ENCODE data around the gene PIPOX. TPM values are rescaled to one million over a fixed set of nuclear protein-coding genes. Genes with fewer than 3 reads are reported as not detected.
A peak's percentile ranks its signal among the peaks of the same experiment; 100 is the strongest.

Gene PIPOX
- total and polyA plus RNA-seq, 2 of the 8 experiments (the other 6 are each of a cell fraction or from before 2014, with no cell fraction given) = 57.2 to 99.6 TPM

- 0 out of 7 replicates have a peak, but pooled peaks cover 0 to 2% (median 0%) of the 10 kb centered on the region in 4 experiments for H3K27me3 ChIP-seq (replicated peaks in 1 of 4; ENCODE audit: control insufficient read depth in 3 of 4, extremely low read depth in 1 of 4, insufficient read depth in 3 of 4, low read length in 3 of 4)
- H3K79me1 ChIP-seq (ENCODE audit: low read depth, low read length) = no peaks in the 10 kb centered on the region
- no peaks in the 10 kb centered on the region for H4K20me1 ChIP-seq (replicated peaks in 1 of 2; ENCODE audit: control insufficient read depth in 1 of 2, insufficient read depth in 2 of 2, low read length in 2 of 2)
- no peak overlapping the region for H4K8ac ChIP-seq (ENCODE audit: extremely low read depth, insufficient read depth, low read length)
- no peak overlapping the region for H2BK20ac ChIP-seq (ENCODE audit: low read length)
- no peak overlapping the region for H2BK120ac ChIP-seq (replicated peaks; ENCODE audit: low read depth, low read length)
- no peak overlapping the region for H3K18ac ChIP-seq (ENCODE audit: extremely low read depth, low read length)
- DNase-seq (ENCODE audit: low read depth in 1 of 2, low spot score in 2 of 2) (no peak), FAIRE-seq (no peak)
- no peak overlapping the region for H3K4ac ChIP-seq (replicated peaks; ENCODE audit: insufficient read length, low read depth, low read length)
- peaks cover 5 to 24% (median 14%) of the 10 kb centered on the region in 4 experiments for H3K4me1 ChIP-seq (replicated peaks in 1 of 4; ENCODE audit: control insufficient read depth in 3 of 4, insufficient read depth in 4 of 4, low read length in 3 of 4)
- H4K5ac ChIP-seq (ENCODE audit: insufficient read length, low read depth, low read length) = no peak overlapping the region
- H3K23me2 ChIP-seq (ENCODE audit: low read depth, low read length) = no peaks in the 10 kb centered on the region
- H2BK5ac ChIP-seq (ENCODE audit: low read depth, low read length) = no peak overlapping the region
- H2BK15ac ChIP-seq (ENCODE audit: low read length) = no peak overlapping the region
- no peaks in the 10 kb centered on the region for H3K9me3 ChIP-seq (ENCODE audit: insufficient read depth in 2 of 2, low read depth in 1 of 2, low read length in 1 of 2)
- no peak overlapping the region for H3K23ac ChIP-seq (ENCODE audit: insufficient read length)
- peak overlapping the region; percentile 87; the same call in 1 of the 2 replicates for H2AK5ac ChIP-seq (ENCODE audit: low read depth, low read length)
- no peak overlapping the region for H3K56ac ChIP-seq (replicated peaks; ENCODE audit: insufficient read length, low read depth, low read length)
- CTCF ChIA-PET (ENCODE audit: partially characterized antibody) = interaction anchor here (0.9 to 2.0 kb wide), 8 partner anchors 9 to 104 kb away, joined by 3 to 7 read pairs (median 4); no protein-coding TSS in a partner anchor
- H3K36me3 ChIP-seq (ENCODE audit: control insufficient read depth in 2 of 4, insufficient read depth in 4 of 4, low read length in 3 of 4) = no peaks in the 10 kb centered on the region
- H3K27ac ChIP-seq (ENCODE audit: low read depth, low read length) = no peak overlapping the region
- 89% methylated on average over 19 of the region's 19 CpGs; no CpG with 5 or more reads in 1 of the 2 experiments for WGBS, 2 experiments (ENCODE audit: extremely low coverage in 1 of 2, insufficient coverage in 1 of 2, insufficient read length in 1 of 2, insufficient replicate concordance in 2 of 2, low coverage in 1 of 2, low lambda C conversion rate in 2 of 2, missing lambda C conversion rate in 1 of 2)
- no peak overlapping the region for H3K4me3 ChIP-seq (ENCODE audit: extremely low read depth in 1 of 4, insufficient read depth in 2 of 4, low read depth in 3 of 4, low read length in 4 of 4)
- no peak overlapping the region for H3K4me2 ChIP-seq (ENCODE audit: insufficient read depth in 1 of 2, low read depth in 2 of 2, low read length in 2 of 2)
- no peaks in the 10 kb centered on the region for H3K79me2 ChIP-seq (ENCODE audit: control insufficient read depth in 1 of 2, insufficient read depth in 2 of 2, low read length in 2 of 2)
- no peak overlapping the region for H2AFZ ChIP-seq (ENCODE audit: low read length)
- no peak overlapping the region for H3K14ac ChIP-seq (ENCODE audit: insufficient read length)
- H4K91ac ChIP-seq (replicated peaks; ENCODE audit: insufficient read length, low read length) = no peak overlapping the region
- TF ChIP-seq, protein P1, sequence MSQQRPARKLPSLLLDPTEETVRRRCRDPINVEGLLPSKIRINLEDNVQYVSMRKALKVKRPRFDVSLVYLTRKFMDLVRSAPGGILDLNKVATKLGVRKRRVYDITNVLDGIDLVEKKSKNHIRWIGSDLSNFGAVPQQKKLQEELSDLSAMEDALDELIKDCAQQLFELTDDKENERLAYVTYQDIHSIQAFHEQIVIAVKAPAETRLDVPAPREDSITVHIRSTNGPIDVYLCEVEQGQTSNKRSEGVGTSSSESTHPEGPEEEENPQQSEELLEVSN (IDR thresholded peaks at IDR 0.05) = peak; percentile 97
- no peak for TF ChIP-seq USF2 (IDR thresholded peaks at IDR 0.05; ENCODE audit: low read length)
- H3K9ac ChIP-seq (replicated peaks in 1 of 4; ENCODE audit: extremely low read depth in 1 of 4, low read depth in 3 of 4, low read length in 3 of 4) = no peak overlapping the region
- POLR2A ChIA-PET (ENCODE audit: partially characterized antibody) = interaction anchor here (1.0 to 3.1 kb wide), 12 partner anchors 10 to 345 kb away, joined by 3 to 9 read pairs (median 3); partner anchors contain the start of genes PHF12, PIPOX and SEZ6
- peak overlapping the region; percentile 65; the same call in 1 of the 2 replicates for H2BK12ac ChIP-seq (ENCODE audit: low read depth, low read length)
These were observed 26.6 kb downstream of the PIPOX start for GRCh38 chr17:29069526-29070041.
